Measurements from ENCODE around the gene CCDC183. TPM values are rescaled to one million over a fixed set of nuclear protein-coding genes. Genes with fewer than 3 reads are reported as not detected.
"Not testable (repeated sequence)": the region's sequence is repeated elsewhere in the genome, so short reads cannot be mapped to it uniquely, and the experiment has no call there.

CCDC183 gene
- total and polyA plus RNA-seq, 8 donors = 2.4 to 10.7 (median 3.1) TPM

DNA sequence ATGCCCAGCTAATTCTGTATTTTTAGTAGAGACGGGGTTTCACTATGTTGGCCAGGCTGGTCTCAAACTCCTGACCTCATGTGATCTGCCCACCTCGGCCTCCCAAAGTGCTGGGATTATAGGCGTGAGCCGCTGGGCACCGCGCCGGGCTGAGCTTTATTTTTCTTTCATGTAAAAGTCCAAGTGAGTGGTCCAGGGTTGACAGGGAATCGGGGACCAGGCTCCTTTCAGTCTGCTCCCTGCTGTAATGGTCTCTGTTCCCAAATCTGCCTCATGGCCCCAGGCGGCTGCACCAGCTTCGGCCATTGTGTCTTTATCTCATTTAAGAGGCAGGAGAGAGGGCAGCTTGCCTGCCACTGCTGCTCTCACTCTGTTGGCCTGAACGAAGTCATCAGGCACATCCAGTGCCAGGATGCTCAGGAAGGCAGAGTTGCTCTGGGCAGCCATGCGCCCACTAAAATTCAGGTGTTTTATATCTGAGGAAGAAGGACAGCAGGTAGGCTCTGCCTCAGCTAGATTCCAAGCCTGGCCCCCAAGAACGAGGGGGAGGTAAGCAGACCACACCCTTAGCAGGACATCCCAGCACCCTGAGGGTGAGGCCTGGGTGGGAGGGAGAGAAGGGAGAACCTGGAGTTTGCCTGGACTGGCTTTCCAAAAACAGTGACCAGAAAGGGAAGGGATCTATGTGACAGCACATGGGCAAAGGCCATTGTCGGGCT, 1.7 kb upstream of the CCDC183 start:
- Histone ChIP-seq H3K9me3 (no peaks in the 10 kb centered on the region), H3K27me3 (no peaks in the 10 kb centered on the region), H3K27ac (no peak overlapping the region), H3K4me3 (no peak overlapping the region), H3K4me1 (peaks cover 49 to 53% (median 50%) of the 10 kb centered on the region in 3 donors), H3K36me3 (no peaks in the 10 kb centered on the region)
- 85 to 89% methylated on average over 14 of the region's 14 CpGs for WGBS, 2 donors
- intact Hi-C loops (cut with DNase I) = loop anchor here in 2 of 3 donors (10.0 kb wide), 2 partner anchors 50 to 150 kb away; partner anchors contain the start of genes AJM1 (in 1 of the 2), C8G (in 1 of the 2), FBXW5 (in 1 of the 2) and PHPT1 (in 1 of the 2)
- ATAC-seq = no peak
- FAIRE-seq = no peak
- TF ChIP-seq CTCF (IDR thresholded peaks at IDR 0.05) = no peak
- peak in 1 of 6 donors; percentile 31 for DNase-seq

GRCh38 chr9:136795000-136795348, 1.2 kb upstream of the CCDC183 start:
- Histone ChIP-seq H3K4me3 (no peak overlapping the region), H3K27ac (no peak overlapping the region), H3K4me1 (peaks cover 45 to 50% (median 47%) of the 10 kb centered on the region in 3 donors), H3K27me3 (no peaks in the 10 kb centered on the region), H3K36me3 (no peaks in the 10 kb centered on the region), H3K9me3 (no peaks in the 10 kb centered on the region)
- 75 to 85% methylated on average over 6 of the region's 6 CpGs for WGBS, 2 donors
- ATAC-seq = no peak
- intact Hi-C loops (cut with DNase I) = loop anchor here in 2 of 3 donors (10.0 kb wide), 2 partner anchors 50 to 150 kb away; partner anchors contain the start of genes AJM1 (in 1 of the 2), C8G (in 1 of the 2), FBXW5 (in 1 of the 2) and PHPT1 (in 1 of the 2)
- no peak for DNase-seq
- no peak for TF ChIP-seq CTCF (IDR thresholded peaks at IDR 0.05)
- FAIRE-seq = no peak

DNA sequence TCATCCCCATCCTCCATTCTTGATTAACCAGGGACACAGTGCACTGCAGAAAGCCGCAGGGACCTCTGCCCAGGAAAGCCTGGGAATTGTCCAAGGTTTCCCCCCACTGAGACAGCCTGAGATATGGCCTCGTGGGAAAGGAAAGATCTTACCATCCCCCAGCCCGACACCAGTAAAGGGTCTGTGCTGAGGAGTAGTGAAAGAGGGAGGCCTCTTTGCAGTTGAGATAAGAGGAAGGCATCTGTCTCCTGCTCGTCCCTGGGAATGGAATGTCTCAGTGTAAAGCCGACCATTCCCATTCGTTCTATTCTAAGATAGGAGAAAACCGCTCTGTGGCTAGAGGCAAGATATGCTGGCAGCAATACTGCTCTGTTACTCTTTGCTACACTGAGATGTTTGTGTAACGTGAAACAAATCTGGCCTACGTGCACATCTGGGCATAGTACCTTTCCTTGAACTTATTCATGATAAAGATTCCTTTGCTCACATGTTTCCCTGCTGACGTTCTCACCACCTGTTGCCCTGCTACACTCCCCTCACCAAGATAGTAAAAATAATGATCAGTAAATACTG, 723 bp downstream of the CCDC183 start:
- intact Hi-C loops (cut with DNase I) = loop anchor here in 2 of 3 donors (10.0 kb wide), 2 partner anchors 48 to 148 kb away; partner anchors contain the start of genes AJM1 (in 1 of the 2), C8G (in 1 of the 2), FBXW5 (in 1 of the 2) and PHPT1 (in 1 of the 2)
- H3K4me3 ChIP-seq, ATAC-seq, H3K9me3 ChIP-seq, FAIRE-seq, H3K36me3 ChIP-seq, H3K27me3 ChIP-seq: not testable (repeated sequence)
- WGBS, 2 donors = 2 to 3% methylated on average over 10 of the region's 10 CpGs
- Histone ChIP-seq H3K4me1 (peaks cover 39 to 45% (median 43%) of the 10 kb centered on the region in 3 donors), H3K27ac (peak overlapping the region in 1 of 4 donors; percentile 50)
- DNase-seq = peak in 2 of 6 donors; percentile 49 to 61

- no peaks in the 10 kb centered on the region for H3K27me3 ChIP-seq
- intact Hi-C loops (cut with DNase I) = loop anchor here in 2 of 3 donors (10.0 kb wide), 2 partner anchors 46 to 146 kb away; partner anchors contain the start of genes AJM1 (in 1 of the 2), C8G (in 1 of the 2), FBXW5 (in 1 of the 2) and PHPT1 (in 1 of the 2)
- no peak for FAIRE-seq
- H3K4me1 ChIP-seq = peaks cover 29 to 34% (median 32%) of the 10 kb centered on the region in 3 donors
- no peaks in the 10 kb centered on the region for H3K36me3 ChIP-seq
- no peak for DNase-seq
- ATAC-seq = no peak
- H3K4me3 ChIP-seq = peak overlapping the region in 2 of 4 donors; percentile 40 to 50
- 43 to 48% methylated on average over 5 to 6 of the region's 6 CpGs for WGBS, 2 donors
- H3K9me3 ChIP-seq = no peaks in the 10 kb centered on the region
- TF ChIP-seq CTCF (IDR thresholded peaks at IDR 0.05) = no peak
- peak overlapping the region; percentile 69 to 87 (median 77) for H3K27ac ChIP-seq
Observed at GRCh38 chr9:136798708-136799078, 2.6 kb downstream of the CCDC183 start.

Measured in pancreas (tissue), 10 donors.